GM21528 (cell line): Measurements from ENCODE around the gene CHRM1.

Experiments used
- ATAC-seq: cut with Tn5 transposase; IDR thresholded peaks from one replicate; pipeline ENCODE4 v1.9.1; 2021; ENCODE audit warnings: mild to moderate bottlenecking, moderate library complexity; ENCODE audit not compliant: unreplicated experiment, low FRiP score

The CHRM1 gene

GRCh38 chr11:62925745-62926679, 4.8 kb upstream of the CHRM1 start:
- no peak for ATAC-seq

- no peak for ATAC-seq
Measured at GRCh38 chr11:62925308-62925707, 4.1 kb upstream of the CHRM1 start.

GRCh38 chr11:62923601-62924411, 2.6 kb upstream of the CHRM1 start:
- no peak for ATAC-seq

- no peak for ATAC-seq
Measured at GRCh38 chr11:62922653-62923431, 1.7 kb upstream of the CHRM1 start.

GRCh38 chr11:62922189-62922589, 1.0 kb upstream of the CHRM1 start:
- no peak for ATAC-seq

GRCh38 chr11:62921573-62922188, 518 bp upstream of the CHRM1 start:
- ATAC-seq: no peak

GRCh38 chr11:62919898-62920640, 1.1 kb downstream of the CHRM1 start:
- no peak for ATAC-seq

- ATAC-seq: no peak
Measured at GRCh38 chr11:62919476-62919875, 1.7 kb downstream of the CHRM1 start.

GRCh38 chr11:62918531-62918930, 2.6 kb downstream of the CHRM1 start:
- ATAC-seq: no peak

- ATAC-seq: no peak
Measured at GRCh38 chr11:62917906-62918502, 3.2 kb downstream of the CHRM1 start.

- ATAC-seq: no peak
Measured at GRCh38 chr11:62914416-62914815, 6.7 kb downstream of the CHRM1 start.

- ATAC-seq: no peak
Measured at GRCh38 chr11:62912268-62912667, 8.9 kb downstream of the CHRM1 start.

- no peak for ATAC-seq
Measured at GRCh38 chr11:62911137-62912130, 9.7 kb downstream of the CHRM1 start.

GRCh38 chr11:62910141-62910882, 10.9 kb downstream of the CHRM1 start:
- ATAC-seq: no peak

GRCh38 chr11:62909107-62909894, 11.9 kb downstream of the CHRM1 start:
- ATAC-seq: no peak

- ATAC-seq: no peak
Measured at GRCh38 chr11:62908468-62909072, 12.6 kb downstream of the CHRM1 start.
